GM12873 (cell line): ENCODE results near the gene ACY1.

Source experiments
- TF ChIP-seq, protein P1 (sequence below): IDR thresholded peaks from 2 replicates; pipeline ENCODE4 v1.5.1; 2012; ENCODE audit warnings: low read depth, mild to moderate bottlenecking, moderate library complexity, low read length, control low read depth; ENCODE audit not compliant: insufficient read depth; ENCODE audit errors: missing control alignments

ACY1 gene

DNA sequence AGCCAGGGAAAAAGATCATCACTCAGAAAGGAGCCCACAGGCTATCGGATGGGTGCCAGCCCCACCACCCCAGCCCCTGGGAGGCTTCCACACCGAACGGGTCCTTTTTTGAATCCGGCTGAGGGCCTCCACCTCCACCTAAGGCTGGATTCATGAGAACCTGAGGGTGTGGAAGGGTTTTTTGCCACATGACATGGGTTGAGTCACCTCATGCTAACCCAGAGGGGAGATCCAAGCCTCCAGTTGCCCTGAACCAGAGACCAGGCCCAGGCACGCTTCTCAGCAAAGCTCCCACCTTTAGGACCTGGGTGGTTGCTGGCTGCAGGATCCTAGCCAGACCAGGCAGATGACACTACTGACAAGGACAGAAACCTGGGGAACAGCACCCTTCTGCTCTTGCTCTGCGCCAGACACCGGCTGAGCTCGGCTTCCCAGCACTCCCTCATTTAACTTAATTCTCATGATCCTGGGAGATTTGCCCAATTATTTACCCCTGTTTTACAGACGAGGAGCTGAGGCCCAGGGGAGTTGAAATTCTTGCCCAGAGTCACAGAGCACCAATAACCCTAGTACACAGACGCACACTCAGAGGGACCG is 47.5 kb downstream of the ACY1 start:
- TF ChIP-seq, protein P1, sequence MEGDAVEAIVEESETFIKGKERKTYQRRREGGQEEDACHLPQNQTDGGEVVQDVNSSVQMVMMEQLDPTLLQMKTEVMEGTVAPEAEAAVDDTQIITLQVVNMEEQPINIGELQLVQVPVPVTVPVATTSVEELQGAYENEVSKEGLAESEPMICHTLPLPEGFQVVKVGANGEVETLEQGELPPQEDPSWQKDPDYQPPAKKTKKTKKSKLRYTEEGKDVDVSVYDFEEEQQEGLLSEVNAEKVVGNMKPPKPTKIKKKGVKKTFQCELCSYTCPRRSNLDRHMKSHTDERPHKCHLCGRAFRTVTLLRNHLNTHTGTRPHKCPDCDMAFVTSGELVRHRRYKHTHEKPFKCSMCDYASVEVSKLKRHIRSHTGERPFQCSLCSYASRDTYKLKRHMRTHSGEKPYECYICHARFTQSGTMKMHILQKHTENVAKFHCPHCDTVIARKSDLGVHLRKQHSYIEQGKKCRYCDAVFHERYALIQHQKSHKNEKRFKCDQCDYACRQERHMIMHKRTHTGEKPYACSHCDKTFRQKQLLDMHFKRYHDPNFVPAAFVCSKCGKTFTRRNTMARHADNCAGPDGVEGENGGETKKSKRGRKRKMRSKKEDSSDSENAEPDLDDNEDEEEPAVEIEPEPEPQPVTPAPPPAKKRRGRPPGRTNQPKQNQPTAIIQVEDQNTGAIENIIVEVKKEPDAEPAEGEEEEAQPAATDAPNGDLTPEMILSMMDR = no peak

DNA sequence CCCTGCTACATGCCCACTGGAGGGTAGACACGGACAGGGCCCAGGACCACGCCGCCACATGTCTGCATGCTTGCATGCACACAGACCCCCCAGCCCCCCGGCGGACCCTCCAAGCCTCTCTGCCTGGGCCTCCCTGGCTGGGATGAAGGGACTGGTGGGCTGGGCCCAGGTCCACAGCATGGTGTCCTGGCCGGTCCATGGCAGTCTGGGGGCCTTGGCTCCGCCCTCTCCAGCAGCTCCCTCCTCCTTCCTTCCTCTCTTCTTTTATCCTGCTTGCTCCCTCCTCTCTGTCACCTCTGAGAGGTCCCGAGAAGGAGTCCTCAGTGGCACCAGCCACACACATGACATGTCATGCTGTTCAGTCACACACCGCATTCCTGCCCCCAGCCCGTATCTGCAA is 48.6 kb downstream of the ACY1 start:
- TF ChIP-seq, protein P1 = no peak

DNA sequence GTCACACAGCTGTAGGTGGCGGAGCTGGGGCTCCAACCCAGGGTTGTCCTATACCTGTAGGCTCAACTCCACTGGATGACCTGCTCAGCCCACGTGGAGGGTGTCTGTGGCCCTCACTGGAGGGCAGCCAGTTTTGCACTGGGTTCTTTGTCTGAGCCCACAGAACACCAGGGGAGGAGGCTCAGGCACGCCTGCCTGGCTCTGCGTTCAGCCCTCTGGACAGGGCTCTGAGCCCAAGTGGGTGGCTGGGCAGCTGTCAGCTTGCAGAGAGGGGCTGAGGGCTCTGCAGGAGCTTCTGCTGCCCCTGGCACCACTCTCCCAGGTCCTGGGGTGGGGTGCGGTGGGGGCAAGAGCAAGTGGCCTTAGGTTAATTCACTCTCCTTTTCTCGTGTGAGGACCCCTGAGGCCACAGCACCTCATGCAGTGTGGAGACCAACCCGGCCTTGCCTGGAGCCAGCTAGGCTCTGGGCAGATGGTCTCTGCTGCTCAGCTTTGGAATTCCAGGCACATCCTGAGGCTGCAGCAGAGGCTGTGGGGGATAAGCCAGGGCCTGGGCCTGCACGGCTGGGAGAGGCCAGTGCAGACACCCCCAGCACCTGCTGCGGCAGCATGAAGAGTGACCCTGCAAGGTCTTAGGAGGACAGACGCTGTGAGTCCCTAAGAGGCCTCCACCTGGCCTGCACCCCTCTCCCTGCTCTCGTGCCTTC is 49.5 kb downstream of the ACY1 start:
- TF ChIP-seq, protein P1 = no peak

DNA sequence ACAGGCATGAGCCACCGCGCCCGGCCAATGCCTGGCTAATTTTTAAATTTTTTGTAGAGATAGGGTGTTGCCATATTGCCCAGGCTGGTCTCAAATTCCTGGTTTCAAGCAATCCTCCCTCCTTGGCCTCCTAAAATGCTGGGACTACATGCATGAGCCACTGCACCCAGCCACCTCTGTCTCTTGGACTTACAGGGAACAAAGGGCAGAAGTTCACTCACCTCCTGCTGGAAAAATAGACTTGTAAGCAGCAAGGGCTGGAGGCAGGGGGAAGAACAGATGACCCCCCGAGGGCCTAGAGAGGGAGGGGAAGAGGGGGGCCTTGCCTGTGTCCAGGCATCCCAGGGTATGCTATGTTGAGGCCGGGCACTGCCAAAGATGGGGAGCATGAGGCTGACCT is 50.9 kb downstream of the ACY1 start:
- TF ChIP-seq, protein P1 = no peak

DNA sequence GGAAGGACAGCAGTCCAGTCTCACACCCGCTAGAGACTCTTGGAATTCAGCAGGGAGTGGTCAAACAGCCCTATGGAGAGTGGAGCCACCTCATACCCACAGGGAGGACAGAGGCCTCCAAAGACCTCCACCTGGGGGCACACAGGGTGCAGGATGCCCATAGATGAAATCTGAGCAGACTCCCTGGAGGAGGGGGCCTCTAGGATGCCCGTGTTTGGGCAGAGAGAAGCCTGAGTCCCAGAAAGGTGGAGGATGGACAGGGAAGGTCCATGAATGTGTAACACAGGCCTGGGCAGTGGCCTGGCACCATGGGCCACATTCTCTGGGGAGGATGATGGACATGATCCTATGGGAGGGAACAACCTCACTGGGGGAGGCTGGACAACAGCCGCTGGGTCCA is 51.3 kb downstream of the ACY1 start:
- TF ChIP-seq, protein P1 = no peak

DNA sequence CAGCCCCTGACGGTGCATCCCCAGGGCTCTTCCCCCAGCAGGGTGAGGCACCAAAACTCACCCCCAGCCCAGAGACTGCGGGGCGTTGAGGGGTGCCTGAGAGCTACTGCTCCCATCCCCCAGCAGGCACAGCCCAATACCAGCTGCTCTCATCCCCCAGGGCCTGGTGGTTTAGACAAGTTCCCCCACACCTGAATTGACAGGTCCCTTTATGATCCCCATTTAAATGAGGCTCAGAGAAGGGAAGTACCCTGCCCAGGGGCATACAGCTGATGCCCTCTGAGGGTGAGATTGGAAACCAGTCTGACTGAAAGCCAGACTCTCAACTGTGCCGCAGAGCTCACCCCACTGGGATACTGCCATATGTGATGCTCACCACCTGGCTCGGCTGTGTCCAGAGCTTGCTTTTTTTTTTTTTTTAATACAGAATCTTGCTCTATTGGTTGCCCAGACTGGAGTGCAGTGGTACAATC is 52.9 kb downstream of the ACY1 start:
- TF ChIP-seq, protein P1 = no peak

DNA sequence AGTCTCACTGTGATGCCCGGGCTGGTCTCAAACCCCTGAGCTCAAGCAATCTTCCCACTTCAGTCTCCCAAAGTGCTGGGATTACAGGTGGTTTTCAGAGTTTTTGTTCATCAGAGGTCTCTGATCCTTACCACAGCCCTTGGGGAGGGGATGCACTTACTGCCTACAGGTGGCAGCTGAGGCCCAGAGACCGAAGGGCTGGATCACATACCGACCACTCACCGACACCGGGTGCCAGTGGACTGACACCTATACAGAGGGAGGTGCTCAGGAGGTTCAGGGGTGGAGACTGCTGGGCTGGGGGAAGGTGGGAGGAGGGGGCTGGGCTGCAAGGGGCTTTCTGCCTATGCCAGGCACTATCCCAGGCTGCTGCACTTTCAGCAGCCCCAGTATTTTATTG is 53.5 kb downstream of the ACY1 start:
- TF ChIP-seq, protein P1 = no peak
